Smooth muscle cell (in vitro differentiated cells): ENCODE data around the gene ZNF398. TPM values are rescaled to one million over a fixed set of nuclear protein-coding genes. Genes with fewer than 3 reads are reported as not detected.

ENCODE experiments used
- DNase-seq: peaks from one replicate; lab custom pipeline; 2025; ENCODE audit not compliant: unreplicated experiment; lab: John Stamatoyannopoulos, UW
- H2AFZ ChIP-seq: fragments of 200-600 bp; sonication (generic); 2 replicates; pipeline ENCODE4 v1.6.0; 2016; ENCODE audit warnings: antibody characterized with exemption, low read depth, mild to moderate bottlenecking
- H3F3A ChIP-seq: fragments of 200-600 bp; sonication (generic); 2 replicates; pipeline ENCODE4 v1.6.0; 2017; ENCODE audit warnings: antibody characterized with exemption, low read depth
- H3K27ac ChIP-seq: fragments of 200-600 bp; sonication (generic); 2 replicates; pipeline ENCODE4 v1.5.1; 2016; ENCODE audit warnings: low read depth, mild to moderate bottlenecking
- H3K27me3 ChIP-seq: fragments of 200-600 bp; sonication (generic); 2 replicates; pipeline ENCODE4 v1.6.1; 2016; ENCODE audit warnings: low read depth, mild to moderate bottlenecking
- H3K36me3 ChIP-seq: fragments of 200-600 bp; sonication (generic); 2 replicates; pipeline ENCODE4 v1.5.1; 2016; ENCODE audit warnings: low read depth
- H3K4me1 ChIP-seq: fragments of 200-600 bp; sonication (generic); 2 replicates; pipeline ENCODE4 v1.5.1; 2016; ENCODE audit warnings: low read depth
- H3K4me2 ChIP-seq: fragments of 200-600 bp; sonication (generic); 2 replicates; pipeline ENCODE4 v1.6.0; 2016; ENCODE audit warnings: mild to moderate bottlenecking
- H3K4me3 ChIP-seq: fragments of 200-600 bp; sonication (generic); 2 replicates; pipeline ENCODE4 v1.5.1; 2016; ENCODE audit warnings: mild to moderate bottlenecking
- H3K79me2 ChIP-seq: fragments of 200-600 bp; sonication (generic); 2 replicates; pipeline ENCODE4 v1.6.0; 2016; ENCODE audit warnings: low read depth, mild to moderate bottlenecking
- H3K9ac ChIP-seq: fragments of 200-600 bp; sonication (generic); 2 replicates; pipeline ENCODE4 v1.6.0; 2016; ENCODE audit warnings: low read depth
- H3K9me3 ChIP-seq: fragments of 200-600 bp; sonication (generic); replicated peaks from 2 replicates; pipeline ENCODE4 v1.5.1; 2016; ENCODE audit warnings: low read depth
- H4K20me1 ChIP-seq: fragments of 200-600 bp; sonication (generic); 2 replicates; pipeline ENCODE4 v1.6.0; 2016; ENCODE audit warnings: low read depth
- WGBS: methylation state at CpG from one replicate; pipeline ENCODE4 v1.1.7; 2016; ENCODE audit warnings: low lambda C conversion rate; 5-methylcytosine and 5-hydroxymethylcytosine counted together
- polyA plus RNA-seq: library from polyadenylated mRNA; unstranded; fragments of >200 nt; fragmentation: Nextera tagmentation; extraction: Ambion mirVana; gene quantifications from 2 replicates; pipeline ENCODE4 v1.2.1, GENCODE V29; 2016
- total RNA-seq: library from RNA; depleted of rRNA; stranded (reverse); fragments of >200 nt; gene quantifications from 2 replicates; pipeline ENCODE4 v1.2.3, GENCODE V29; 2014
- TF ChIP-seq, protein P1 (sequence below): fragments of 200-600 bp; sonication (generic); IDR thresholded peaks from 2 replicates; pipeline ENCODE4 v1.5.1; 2017; ENCODE audit warnings: borderline replicate concordance, mild to moderate bottlenecking, antibody characterized with exemption; ENCODE audit not compliant: insufficient read depth, poor library complexity, severe bottlenecking

Gene ZNF398
- total and polyA plus RNA-seq, 2 experiments from 2014 or later, result 9.0 to 15.1 TPM

DNA sequence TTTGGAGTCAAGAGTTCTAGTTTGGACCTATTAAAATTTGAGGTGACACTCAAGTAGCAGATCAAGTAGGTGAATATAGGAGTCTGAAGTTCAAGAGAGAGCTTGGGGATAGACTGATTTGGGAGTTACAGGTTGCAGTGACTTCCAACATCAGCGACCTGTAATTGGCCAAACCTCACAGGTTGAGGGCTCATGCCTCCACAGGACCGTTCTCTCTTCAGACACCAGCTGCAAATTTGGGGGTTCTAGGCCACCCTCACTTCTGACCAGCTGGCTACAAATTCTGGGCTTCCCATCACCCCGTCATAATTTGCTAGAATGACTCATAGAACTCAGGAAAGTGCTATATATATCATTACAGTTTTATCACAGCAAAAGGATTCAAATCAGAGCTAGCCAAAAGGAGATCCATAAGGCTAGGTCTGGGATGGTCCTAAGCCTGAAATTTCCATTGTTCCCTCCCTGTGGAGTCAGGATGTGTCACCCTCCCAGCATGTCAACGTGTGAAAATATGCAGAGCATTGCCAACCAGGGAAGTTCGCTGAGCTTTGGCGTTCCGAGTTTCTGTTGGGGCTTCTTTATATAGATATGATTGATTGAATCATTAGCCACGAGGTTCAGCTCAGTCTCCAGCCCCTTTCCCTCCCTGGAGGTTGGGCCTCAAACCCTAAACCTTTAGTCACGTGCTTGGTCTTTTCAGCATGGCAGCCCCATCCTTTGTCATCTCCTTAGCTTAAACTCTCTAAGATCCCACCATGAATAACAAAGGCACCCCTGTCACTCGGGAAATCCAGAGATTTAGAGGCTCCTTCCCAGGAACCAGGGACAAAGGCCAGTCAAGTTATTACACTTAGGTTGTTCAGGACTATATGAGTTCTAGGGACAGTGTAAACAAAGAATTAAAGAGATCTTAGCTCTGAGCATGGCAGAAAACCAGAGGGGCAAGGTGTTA is 71.5 kb downstream of the ZNF398 start:
- H3K4me1 ChIP-seq, result no peaks in the 10 kb centered on the region
- no peaks in the 10 kb centered on the region for H3K27me3 ChIP-seq
- TF ChIP-seq, protein P1, sequence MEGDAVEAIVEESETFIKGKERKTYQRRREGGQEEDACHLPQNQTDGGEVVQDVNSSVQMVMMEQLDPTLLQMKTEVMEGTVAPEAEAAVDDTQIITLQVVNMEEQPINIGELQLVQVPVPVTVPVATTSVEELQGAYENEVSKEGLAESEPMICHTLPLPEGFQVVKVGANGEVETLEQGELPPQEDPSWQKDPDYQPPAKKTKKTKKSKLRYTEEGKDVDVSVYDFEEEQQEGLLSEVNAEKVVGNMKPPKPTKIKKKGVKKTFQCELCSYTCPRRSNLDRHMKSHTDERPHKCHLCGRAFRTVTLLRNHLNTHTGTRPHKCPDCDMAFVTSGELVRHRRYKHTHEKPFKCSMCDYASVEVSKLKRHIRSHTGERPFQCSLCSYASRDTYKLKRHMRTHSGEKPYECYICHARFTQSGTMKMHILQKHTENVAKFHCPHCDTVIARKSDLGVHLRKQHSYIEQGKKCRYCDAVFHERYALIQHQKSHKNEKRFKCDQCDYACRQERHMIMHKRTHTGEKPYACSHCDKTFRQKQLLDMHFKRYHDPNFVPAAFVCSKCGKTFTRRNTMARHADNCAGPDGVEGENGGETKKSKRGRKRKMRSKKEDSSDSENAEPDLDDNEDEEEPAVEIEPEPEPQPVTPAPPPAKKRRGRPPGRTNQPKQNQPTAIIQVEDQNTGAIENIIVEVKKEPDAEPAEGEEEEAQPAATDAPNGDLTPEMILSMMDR, result no peak
- no peaks in the 10 kb centered on the region for H3K79me2 ChIP-seq
- DNase-seq, result no peak
- no peak overlapping the region for H2AFZ ChIP-seq
- H3F3A ChIP-seq, result no peaks in the 10 kb centered on the region
- H4K20me1 ChIP-seq, result peaks cover 4% of the 10 kb centered on the region
- H3K9ac ChIP-seq, result no peak overlapping the region
- peaks cover 5% of the 10 kb centered on the region for H3K36me3 ChIP-seq
- no peak overlapping the region for H3K4me2 ChIP-seq
- H3K9me3 ChIP-seq, result no peaks in the 10 kb centered on the region
- H3K27ac ChIP-seq, result peak overlapping the region; percentile 15
- no peak overlapping the region for H3K4me3 ChIP-seq
- 92% methylated on average over 10 of the region's 10 CpGs for WGBS

DNA sequence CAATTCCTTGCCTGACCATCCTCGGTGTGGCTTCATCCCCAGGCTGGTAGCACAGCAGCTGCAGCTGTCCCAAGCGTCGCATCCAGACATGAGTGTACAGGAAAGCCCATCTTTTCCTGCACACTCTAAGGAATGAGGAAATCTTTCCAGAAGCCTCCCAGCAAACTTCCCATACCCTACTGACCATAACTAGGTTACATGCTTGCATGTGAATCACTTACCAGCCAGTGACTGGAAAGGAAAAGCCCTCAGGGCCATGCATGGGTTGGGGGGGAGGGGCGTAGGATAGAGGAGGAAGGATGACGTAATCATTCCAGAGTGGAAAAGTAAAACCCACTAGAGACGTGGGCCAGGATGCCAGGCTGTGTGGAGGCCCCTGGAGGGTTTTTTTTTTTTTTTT is 73.3 kb downstream of the ZNF398 start:
- Histone ChIP-seq H3K4me1 (no peaks in the 10 kb centered on the region), H3F3A (no peaks in the 10 kb centered on the region), H4K20me1 (peaks cover 4% of the 10 kb centered on the region), H3K9me3 (no peaks in the 10 kb centered on the region), H3K9ac (no peak overlapping the region), H3K27me3 (no peaks in the 10 kb centered on the region), H3K27ac (peak overlapping the region; percentile 5), H3K36me3 (peaks cover 5% of the 10 kb centered on the region), H3K4me2 (no peak overlapping the region), H3K4me3 (no peak overlapping the region), H2AFZ (no peak overlapping the region), H3K79me2 (no peaks in the 10 kb centered on the region)
- TF ChIP-seq, protein P1, result no peak
- 43% methylated on average over 6 of the region's 6 CpGs for WGBS
- DNase-seq, result no peak

DNA sequence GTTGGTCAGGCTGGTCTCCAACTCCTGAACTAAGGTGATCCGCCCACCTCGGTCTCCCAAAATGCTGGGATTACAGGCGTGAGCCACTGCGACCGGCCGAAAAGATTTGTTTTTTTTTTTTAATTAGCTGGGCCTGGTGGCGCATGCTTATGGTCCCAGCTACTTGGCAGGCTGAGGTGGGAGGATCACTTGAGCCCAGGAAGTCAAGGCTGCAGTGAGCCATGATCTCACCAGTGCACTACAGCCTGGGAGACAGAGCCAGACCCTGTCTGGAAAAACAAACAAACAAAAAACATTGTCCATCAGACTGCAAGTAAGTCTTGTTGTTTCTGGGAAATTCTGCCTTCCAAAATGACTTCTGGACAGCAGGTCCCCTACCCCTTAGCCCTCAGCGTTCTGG is 75.9 kb downstream of the ZNF398 start:
- no peak overlapping the region for H3K9ac ChIP-seq
- H3F3A ChIP-seq, result no peaks in the 10 kb centered on the region
- no peak overlapping the region for H3K4me2 ChIP-seq
- no peak overlapping the region for H2AFZ ChIP-seq
- H3K36me3 ChIP-seq, result no peaks in the 10 kb centered on the region
- 92% methylated on average over 8 of the region's 8 CpGs for WGBS
- H4K20me1 ChIP-seq, result peaks cover 4% of the 10 kb centered on the region
- H3K27me3 ChIP-seq, result no peaks in the 10 kb centered on the region
- H3K4me3 ChIP-seq, result no peak overlapping the region
- H3K4me1 ChIP-seq, result no peaks in the 10 kb centered on the region
- no peak for DNase-seq
- no peaks in the 10 kb centered on the region for H3K9me3 ChIP-seq
- TF ChIP-seq, protein P1, result no peak
- H3K27ac ChIP-seq, result no peak overlapping the region
- H3K79me2 ChIP-seq, result no peaks in the 10 kb centered on the region
